HEK293T (cell line): ENCODE data around the gene TRPM2.

Source experiments
- ARNT ChIP-seq: fragments of 450-650 bp; IDR thresholded peaks from 2 replicates; pipeline ENCODE4 v1.6.1; 2017; ENCODE audit warnings: mild to moderate bottlenecking
- BHLHE40 ChIP-seq: fragments of 450-650 bp; IDR thresholded peaks from 2 replicates; pipeline ENCODE4 v1.6.1; 2016; ENCODE audit warnings: mild to moderate bottlenecking, moderate library complexity, borderline replicate concordance
- FOXA1 ChIP-seq: fragments of 450-650 bp; IDR thresholded peaks from 2 replicates; pipeline ENCODE4 v1.6.1; 2016; ENCODE audit warnings: mild to moderate bottlenecking
- FOXM1 ChIP-seq: fragments of 450-650 bp; IDR thresholded peaks from 2 replicates; pipeline ENCODE4 v1.6.1; 2017; ENCODE audit warnings: mild to moderate bottlenecking, borderline replicate concordance
- HDGF ChIP-seq: fragments of 450-650 bp; IDR thresholded peaks from 2 replicates; pipeline ENCODE4 v1.6.1; 2017; ENCODE audit warnings: antibody characterized with exemption, borderline replicate concordance
- SUZ12 ChIP-seq: fragments of 450-650 bp; IDR thresholded peaks from 2 replicates; pipeline ENCODE4 v1.6.1; 2016; ENCODE audit warnings: mild to moderate bottlenecking
- TARDBP ChIP-seq: fragments of 450-650 bp; IDR thresholded peaks from 2 replicates; pipeline ENCODE4 v1.6.1; 2016
- TF ChIP-seq, protein P1 (sequence below): fragments of 450-650 bp; IDR thresholded peaks from 2 replicates; pipeline ENCODE4 v1.6.1; 2016

- no peak for TF ChIP-seq BHLHE40
- no peak for TF ChIP-seq HDGF
- TF ChIP-seq, protein P1, sequence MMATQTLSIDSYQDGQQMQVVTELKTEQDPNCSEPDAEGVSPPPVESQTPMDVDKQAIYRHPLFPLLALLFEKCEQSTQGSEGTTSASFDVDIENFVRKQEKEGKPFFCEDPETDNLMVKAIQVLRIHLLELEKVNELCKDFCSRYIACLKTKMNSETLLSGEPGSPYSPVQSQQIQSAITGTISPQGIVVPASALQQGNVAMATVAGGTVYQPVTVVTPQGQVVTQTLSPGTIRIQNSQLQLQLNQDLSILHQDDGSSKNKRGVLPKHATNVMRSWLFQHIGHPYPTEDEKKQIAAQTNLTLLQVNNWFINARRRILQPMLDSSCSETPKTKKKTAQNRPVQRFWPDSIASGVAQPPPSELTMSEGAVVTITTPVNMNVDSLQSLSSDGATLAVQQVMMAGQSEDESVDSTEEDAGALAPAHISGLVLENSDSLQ = no peak
- TF ChIP-seq FOXA1 = no peak
- no peak for TF ChIP-seq TARDBP
- TF ChIP-seq SUZ12 = no peak
- no peak for TF ChIP-seq FOXM1
- TF ChIP-seq ARNT = no peak
Measured at GRCh38 chr21:44471341-44471740, 117.9 kb downstream of the TRPM2 start.
